Gastrocnemius medialis (tissue), 4 donors: Measurements from ENCODE around the gene LDLRAD3.

Experiments
- POLR2A ChIP-seq, 2 donors: fragments of 450-650 bp; IDR thresholded peaks; one replicate each; pipeline ENCODE4 v1.6.1; 2017; ENCODE audit warnings: antibody characterized with exemption in 2 of 2, mild to moderate bottlenecking in 2 of 2, moderate library complexity in 2 of 2
- TF ChIP-seq, protein P1 (sequence below), 5 experiments: fragments of 450-650 bp in 3 of 5; fragments of 200-600 bp in 2 of 5; sonication (generic) in 2 of 5; IDR thresholded peaks in 4 of 5; conservative IDR thresholded peaks in 1 of 5; 1 replicate in 4 of 5; 2 replicates in 1 of 5; pipeline ENCODE4 v1.5.1; 2016 to 2019; ENCODE audit warnings: antibody characterized with exemption in 5 of 5, mild to moderate bottlenecking in 3 of 5, moderate library complexity in 3 of 5

DNA sequence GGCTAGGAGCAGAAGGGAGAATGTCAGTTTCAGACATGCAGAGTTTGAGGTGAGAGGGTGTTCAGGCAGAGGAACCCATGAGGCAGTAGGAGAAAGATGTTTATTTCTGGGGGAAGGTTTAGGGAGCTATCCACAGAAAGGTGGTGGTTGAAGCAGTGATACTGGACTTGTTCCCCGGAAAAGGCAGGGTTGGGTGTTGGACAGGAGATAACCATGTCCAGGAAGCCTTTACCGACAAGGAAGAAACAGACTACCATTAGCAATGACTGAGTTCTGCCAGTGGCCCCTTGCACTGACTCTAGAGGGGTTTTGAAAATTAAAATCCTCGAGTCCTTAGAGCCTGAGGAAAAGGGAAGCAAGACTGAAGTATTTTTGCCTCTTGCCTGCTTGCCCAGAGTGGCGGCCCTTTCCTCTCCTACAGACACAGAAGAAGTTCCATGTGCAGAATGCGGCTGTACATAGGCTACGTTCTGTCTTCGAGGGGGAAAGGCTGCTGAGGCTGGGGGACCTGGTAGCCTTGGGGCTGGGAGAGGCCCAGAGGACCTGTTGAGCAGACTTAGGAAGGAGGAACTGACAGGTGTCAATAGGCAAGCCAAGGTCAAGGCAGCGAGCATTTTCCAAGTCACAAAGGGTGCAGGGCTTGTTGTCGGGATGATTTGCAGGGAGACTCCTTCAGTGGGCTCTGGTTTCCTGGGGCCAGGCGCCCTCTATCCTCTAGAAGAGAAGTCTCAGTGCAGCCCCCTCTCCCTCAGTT lies 146.7 kb downstream of the LDLRAD3 start:
- TF ChIP-seq, protein P1, sequence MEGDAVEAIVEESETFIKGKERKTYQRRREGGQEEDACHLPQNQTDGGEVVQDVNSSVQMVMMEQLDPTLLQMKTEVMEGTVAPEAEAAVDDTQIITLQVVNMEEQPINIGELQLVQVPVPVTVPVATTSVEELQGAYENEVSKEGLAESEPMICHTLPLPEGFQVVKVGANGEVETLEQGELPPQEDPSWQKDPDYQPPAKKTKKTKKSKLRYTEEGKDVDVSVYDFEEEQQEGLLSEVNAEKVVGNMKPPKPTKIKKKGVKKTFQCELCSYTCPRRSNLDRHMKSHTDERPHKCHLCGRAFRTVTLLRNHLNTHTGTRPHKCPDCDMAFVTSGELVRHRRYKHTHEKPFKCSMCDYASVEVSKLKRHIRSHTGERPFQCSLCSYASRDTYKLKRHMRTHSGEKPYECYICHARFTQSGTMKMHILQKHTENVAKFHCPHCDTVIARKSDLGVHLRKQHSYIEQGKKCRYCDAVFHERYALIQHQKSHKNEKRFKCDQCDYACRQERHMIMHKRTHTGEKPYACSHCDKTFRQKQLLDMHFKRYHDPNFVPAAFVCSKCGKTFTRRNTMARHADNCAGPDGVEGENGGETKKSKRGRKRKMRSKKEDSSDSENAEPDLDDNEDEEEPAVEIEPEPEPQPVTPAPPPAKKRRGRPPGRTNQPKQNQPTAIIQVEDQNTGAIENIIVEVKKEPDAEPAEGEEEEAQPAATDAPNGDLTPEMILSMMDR (IDR thresholded peaks at IDR 0.05 in 4 of 5, conservative IDR thresholded peaks at IDR 0.05 in 1 of 5) = no peak
- no peak for TF ChIP-seq POLR2A (IDR thresholded peaks at IDR 0.05)
